GM19452 (cell line): ENCODE results near the gene PDGFB.

Source experiments
- ATAC-seq: cut with Tn5 transposase; IDR thresholded peaks from one replicate; pipeline ENCODE4 v1.9.1; 2021; ENCODE audit not compliant: unreplicated experiment

PDGFB gene

GRCh38 chr22:39176714-39177455, 67.9 kb downstream of the PDGFB start:
- ATAC-seq = no peak

DNA sequence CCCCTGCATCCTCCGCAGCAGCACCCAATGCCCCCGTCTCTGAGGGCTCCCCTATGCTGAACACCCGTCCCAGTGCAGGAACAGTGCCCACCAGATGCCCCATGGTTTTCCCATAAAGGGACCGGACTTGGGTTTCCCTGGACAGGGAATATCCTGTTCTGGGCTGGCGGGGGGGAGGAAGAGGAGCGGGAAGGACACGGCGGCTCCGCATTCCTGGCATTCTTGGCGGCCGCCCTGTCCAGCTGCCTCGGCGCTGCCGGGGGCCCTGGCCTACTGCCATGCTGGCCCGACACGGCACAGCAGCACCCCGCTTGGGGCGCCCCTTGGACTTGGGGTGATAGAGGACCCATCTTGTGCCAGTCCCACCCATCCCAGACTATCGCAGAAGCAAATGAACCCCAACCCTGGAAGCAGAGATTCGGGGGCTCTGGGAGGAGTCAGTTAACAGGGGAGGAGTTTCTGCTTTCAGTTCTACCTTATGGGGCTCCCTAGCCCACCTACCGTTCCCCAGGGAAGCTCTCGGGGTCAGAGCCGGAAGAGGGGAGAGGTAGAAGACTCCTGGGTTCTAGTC, 68.6 kb downstream of the PDGFB start:
- no peak for ATAC-seq

DNA sequence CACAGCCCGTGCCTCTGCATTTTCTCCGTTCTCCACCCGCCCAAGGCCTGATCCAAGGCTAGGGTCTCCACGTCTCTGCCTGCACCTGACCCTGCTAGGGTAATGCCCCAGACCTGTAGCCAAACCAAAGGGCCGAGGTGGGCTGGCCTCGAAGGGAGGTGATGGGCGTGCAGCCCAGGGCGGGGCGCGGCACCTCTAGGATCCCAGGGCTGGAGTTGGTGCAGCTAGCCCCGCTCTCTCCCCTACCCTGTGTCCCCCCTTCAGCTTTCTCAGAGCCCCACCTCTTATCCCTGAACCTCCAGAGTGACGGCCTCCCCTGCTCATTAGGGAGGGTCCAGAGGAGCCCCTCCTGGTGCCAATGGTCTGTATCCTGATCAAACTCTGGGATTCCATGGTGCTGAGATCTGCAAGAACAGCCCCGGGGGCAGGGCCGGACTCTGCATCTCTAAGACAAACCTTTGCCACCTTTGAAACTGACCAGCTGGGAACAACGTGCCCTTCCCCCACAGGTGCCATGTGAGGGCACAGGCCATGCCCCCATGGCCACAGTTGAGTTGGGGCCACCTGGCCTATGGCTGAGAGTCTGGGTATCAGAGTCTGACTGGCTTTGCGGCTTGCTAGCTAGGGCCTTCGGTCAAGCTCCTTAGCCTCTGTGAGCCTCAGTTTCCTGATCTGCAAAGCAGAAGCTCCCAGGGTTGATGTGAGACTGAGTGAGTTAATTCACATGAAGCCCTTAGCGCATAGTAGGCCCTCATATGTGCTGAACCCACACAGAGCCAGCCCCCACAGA, 69.2 kb downstream of the PDGFB start:
- no peak for ATAC-seq

GRCh38 chr22:39174498-39175352, 70.1 kb downstream of the PDGFB start:
- ATAC-seq = no peak

GRCh38 chr22:39173787-39174497, 70.8 kb downstream of the PDGFB start:
- ATAC-seq = no peak
